Panc1 (cell line): ENCODE data around the gene PPIL6.

Source experiments
- CTCF ChIP-seq: fragments of 450-650 bp; IDR thresholded peaks from 2 replicates; pipeline ENCODE4 v1.5.1; 2017; ENCODE audit warnings: mild to moderate bottlenecking
- POLR2AphosphoS5 ChIP-seq: IDR thresholded peaks from 2 replicates; pipeline ENCODE4 v1.6.1; 2012; ENCODE audit warnings: mild to moderate bottlenecking, low read depth, low read length, moderate library complexity
- REST ChIP-seq, 2 experiments: IDR thresholded peaks; 2 replicates each; pipeline ENCODE4 v1.6.1; 2011 to 2012; ENCODE audit warnings: low read depth in 2 of 2, control low read depth in 1 of 2, low read length in 1 of 2, mild to moderate bottlenecking in 1 of 2, moderate library complexity in 1 of 2; ENCODE audit not compliant: insufficient read depth in 1 of 2
- SIN3A ChIP-seq: IDR thresholded peaks from 2 replicates; pipeline ENCODE4 v1.6.1; 2012; ENCODE audit warnings: low read depth, mild to moderate bottlenecking, low read length, moderate library complexity, borderline replicate concordance; ENCODE audit not compliant: insufficient read depth
- TCF7L2 ChIP-seq: IDR thresholded peaks from 2 replicates; pipeline ENCODE4 v1.6.1; 2011; ENCODE audit warnings: mild to moderate bottlenecking, low read depth, low read length, inconsistent platforms

- TF ChIP-seq CTCF (no peak), SIN3A (no peak), POLR2AphosphoS5 (no peak), REST (IDR thresholded peaks at IDR 0.05; ENCODE audit: insufficient read depth in 1 of 2, low read depth in 2 of 2, low read length in 1 of 2) (no peak), TCF7L2 (no peak)
Measured at GRCh38 chr6:109477725-109478124, 37.3 kb upstream of the PPIL6 start.
